ENCODE data around the gene SLC16A11. TPM values are rescaled to one million over a fixed set of nuclear protein-coding genes. Genes with fewer than 3 reads are reported as not detected.

Gene SLC16A11
- total RNA-seq, 1 donor from 2014 or later: not detected

DNA sequence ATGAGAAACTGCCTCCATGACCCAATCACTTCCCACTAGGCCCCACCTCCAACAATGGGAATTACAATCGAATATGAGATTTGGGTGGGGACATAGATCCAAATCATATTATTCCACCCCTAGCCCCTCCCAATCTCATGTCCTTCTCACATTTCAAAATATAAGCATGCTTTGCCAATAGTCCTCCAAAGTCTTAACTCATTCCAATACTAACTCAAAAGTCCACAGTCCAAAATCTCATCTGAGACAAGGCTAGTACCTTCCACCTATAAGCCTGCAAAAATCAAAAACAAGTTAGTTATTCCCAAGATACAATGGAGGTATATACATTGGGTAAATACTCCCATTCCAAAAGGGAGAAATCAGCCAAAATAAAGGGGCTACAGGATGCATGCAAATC is 23.3 kb upstream of the SLC16A11 start:
- Histone ChIP-seq H3K79me2 (ENCODE audit: insufficient read depth, low read length) (no peaks in the 10 kb centered on the region), H4K20me1 (ENCODE audit: insufficient read depth, low read length) (no peaks in the 10 kb centered on the region), H3K4me3 (ENCODE audit: insufficient read depth, low read depth, low read length) (no peak overlapping the region), H3K27me3 (ENCODE audit: insufficient read depth, low read length) (peaks cover 5% of the 10 kb centered on the region), H3K9ac (ENCODE audit: low read length) (no peak overlapping the region), H3K9me3 (ENCODE audit: insufficient read depth, low read depth, low read length) (peaks cover 2% of the 10 kb centered on the region), H3K4me1 (ENCODE audit: insufficient read depth, low read length) (peaks cover 16% of the 10 kb centered on the region), H2AFZ (ENCODE audit: low read depth, low read length) (no peak overlapping the region), H3K36me3 (ENCODE audit: insufficient read depth, low read length) (no peaks in the 10 kb centered on the region), H3K27ac (ENCODE audit: low read depth, low read length) (no peak overlapping the region), H3K4me2 (ENCODE audit: low read length) (no peak overlapping the region)
- H3K27me3 Mint-ChIP-seq (ENCODE audit: low read depth, unreplicated experiment): peaks cover 14% of the 10 kb centered on the region
- H3K9me3 Mint-ChIP-seq (ENCODE audit: unreplicated experiment): peaks cover 20% of the 10 kb centered on the region
- H3K27ac Mint-ChIP-seq (ENCODE audit: unreplicated experiment): no peak overlapping the region
- no peak for TF ChIP-seq EZH2 (IDR thresholded peaks at IDR 0.05; ENCODE audit: insufficient read depth, low read length)
- TF ChIP-seq, protein P1, sequence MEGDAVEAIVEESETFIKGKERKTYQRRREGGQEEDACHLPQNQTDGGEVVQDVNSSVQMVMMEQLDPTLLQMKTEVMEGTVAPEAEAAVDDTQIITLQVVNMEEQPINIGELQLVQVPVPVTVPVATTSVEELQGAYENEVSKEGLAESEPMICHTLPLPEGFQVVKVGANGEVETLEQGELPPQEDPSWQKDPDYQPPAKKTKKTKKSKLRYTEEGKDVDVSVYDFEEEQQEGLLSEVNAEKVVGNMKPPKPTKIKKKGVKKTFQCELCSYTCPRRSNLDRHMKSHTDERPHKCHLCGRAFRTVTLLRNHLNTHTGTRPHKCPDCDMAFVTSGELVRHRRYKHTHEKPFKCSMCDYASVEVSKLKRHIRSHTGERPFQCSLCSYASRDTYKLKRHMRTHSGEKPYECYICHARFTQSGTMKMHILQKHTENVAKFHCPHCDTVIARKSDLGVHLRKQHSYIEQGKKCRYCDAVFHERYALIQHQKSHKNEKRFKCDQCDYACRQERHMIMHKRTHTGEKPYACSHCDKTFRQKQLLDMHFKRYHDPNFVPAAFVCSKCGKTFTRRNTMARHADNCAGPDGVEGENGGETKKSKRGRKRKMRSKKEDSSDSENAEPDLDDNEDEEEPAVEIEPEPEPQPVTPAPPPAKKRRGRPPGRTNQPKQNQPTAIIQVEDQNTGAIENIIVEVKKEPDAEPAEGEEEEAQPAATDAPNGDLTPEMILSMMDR (IDR thresholded peaks at IDR 0.05; ENCODE audit: insufficient read depth, low read depth, low read length): no peak
- H3K36me3 Mint-ChIP-seq (ENCODE audit: low read depth, unreplicated experiment): peaks cover 4% of the 10 kb centered on the region
- H3K4me3 Mint-ChIP-seq (ENCODE audit: unreplicated experiment): no peak overlapping the region
- DNase-seq (ENCODE audit: low read depth): no peak
- peaks cover 18% of the 10 kb centered on the region for H3K4me1 Mint-ChIP-seq (ENCODE audit: low read depth, unreplicated experiment)
- FAIRE-seq: no peak

DNA sequence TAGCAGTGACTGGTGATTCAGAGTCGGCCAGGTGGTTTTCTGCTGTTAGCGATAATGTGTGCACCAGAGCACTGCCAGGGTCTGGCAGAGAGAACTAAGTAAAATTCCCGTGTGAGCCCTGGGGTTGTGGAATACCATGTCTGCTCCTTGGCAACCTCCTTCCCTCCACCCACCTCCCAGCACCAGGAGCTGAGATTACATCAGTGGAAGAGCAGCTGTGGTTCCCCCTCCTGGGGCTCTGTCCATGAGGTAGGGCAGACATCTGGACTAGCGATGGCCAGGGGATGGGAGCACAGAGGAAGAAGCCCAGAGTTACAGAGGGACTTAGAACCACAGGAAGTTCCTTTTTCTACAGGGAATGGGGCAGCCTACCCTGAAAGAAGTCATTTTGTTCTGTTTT is 20.4 kb upstream of the SLC16A11 start:
- Histone ChIP-seq H3K27me3 (ENCODE audit: insufficient read depth, low read length) (no peaks in the 10 kb centered on the region), H3K4me2 (ENCODE audit: low read length) (peak overlapping the region; percentile 38), H4K20me1 (ENCODE audit: insufficient read depth, low read length) (no peaks in the 10 kb centered on the region), H3K79me2 (ENCODE audit: insufficient read depth, low read length) (no peaks in the 10 kb centered on the region), H3K27ac (ENCODE audit: low read depth, low read length) (no peak overlapping the region), H3K36me3 (ENCODE audit: insufficient read depth, low read length) (no peaks in the 10 kb centered on the region), H3K4me3 (ENCODE audit: insufficient read depth, low read depth, low read length) (no peak overlapping the region), H3K9me3 (ENCODE audit: insufficient read depth, low read depth, low read length) (peaks cover 2% of the 10 kb centered on the region), H3K4me1 (ENCODE audit: insufficient read depth, low read length) (peaks cover 25% of the 10 kb centered on the region), H2AFZ (ENCODE audit: low read depth, low read length) (no peak overlapping the region), H3K9ac (ENCODE audit: low read length) (peak overlapping the region; percentile 15)
- Mint-ChIP-seq H3K27ac (ENCODE audit: unreplicated experiment) (peak overlapping the region; percentile 66), H3K36me3 (ENCODE audit: low read depth, unreplicated experiment) (peaks cover 4% of the 10 kb centered on the region), H3K4me1 (ENCODE audit: low read depth, unreplicated experiment) (peaks cover 20% of the 10 kb centered on the region), H3K9me3 (ENCODE audit: unreplicated experiment) (peaks cover 19% of the 10 kb centered on the region), H3K27me3 (ENCODE audit: low read depth, unreplicated experiment) (peaks cover 5% of the 10 kb centered on the region), H3K4me3 (ENCODE audit: unreplicated experiment) (peak overlapping the region; percentile 1)
- DNase-seq (ENCODE audit: low read depth) (peak; percentile 75), FAIRE-seq (no peak)
- TF ChIP-seq, protein P1 (IDR thresholded peaks at IDR 0.05; ENCODE audit: insufficient read depth, low read depth, low read length): no peak
- no peak for TF ChIP-seq EZH2 (IDR thresholded peaks at IDR 0.05; ENCODE audit: insufficient read depth, low read length)

GRCh38 chr17:7063518-7064094 is 19.7 kb upstream of the SLC16A11 start:
- Histone ChIP-seq H3K4me2 (ENCODE audit: low read length) (peak overlapping the region; percentile 38), H3K4me1 (ENCODE audit: insufficient read depth, low read length) (peaks cover 31% of the 10 kb centered on the region), H3K36me3 (ENCODE audit: insufficient read depth, low read length) (no peaks in the 10 kb centered on the region), H3K79me2 (ENCODE audit: insufficient read depth, low read length) (no peaks in the 10 kb centered on the region), H3K9ac (ENCODE audit: low read length) (peak overlapping the region; percentile 15), H2AFZ (ENCODE audit: low read depth, low read length) (no peak overlapping the region), H3K27me3 (ENCODE audit: insufficient read depth, low read length) (no peaks in the 10 kb centered on the region), H3K9me3 (ENCODE audit: insufficient read depth, low read depth, low read length) (peaks cover 2% of the 10 kb centered on the region), H3K4me3 (ENCODE audit: insufficient read depth, low read depth, low read length) (no peak overlapping the region), H4K20me1 (ENCODE audit: insufficient read depth, low read length) (no peaks in the 10 kb centered on the region), H3K27ac (ENCODE audit: low read depth, low read length) (no peak overlapping the region)
- FAIRE-seq (no peak), DNase-seq (ENCODE audit: low read depth) (peak; percentile 29)
- TF ChIP-seq, protein P1 (IDR thresholded peaks at IDR 0.05; ENCODE audit: insufficient read depth, low read depth, low read length): no peak
- no peak for TF ChIP-seq EZH2 (IDR thresholded peaks at IDR 0.05; ENCODE audit: insufficient read depth, low read length)
- Mint-ChIP-seq H3K4me1 (ENCODE audit: low read depth, unreplicated experiment) (peaks cover 26% of the 10 kb centered on the region), H3K4me3 (ENCODE audit: unreplicated experiment) (no peak overlapping the region), H3K9me3 (ENCODE audit: unreplicated experiment) (peaks cover 14% of the 10 kb centered on the region), H3K27me3 (ENCODE audit: low read depth, unreplicated experiment) (peaks cover 4% of the 10 kb centered on the region), H3K36me3 (ENCODE audit: low read depth, unreplicated experiment) (peaks cover 4% of the 10 kb centered on the region), H3K27ac (ENCODE audit: unreplicated experiment) (no peak overlapping the region)

All from astrocyte (in vitro differentiated cells and primary cell).